AG08396 (cell line): ENCODE measurements around the gene ARSK.

Experiments
- DNase-seq: peaks from one replicate; pipeline ENCODE4 v3.0.0; 2012; ENCODE audit warnings: low spot score, mixed read lengths

The ARSK gene

GRCh38 chr5:95563367-95563766 lies 8.5 kb downstream of the ARSK start:
- no peak for DNase-seq

GRCh38 chr5:95564450-95564849 lies 9.5 kb downstream of the ARSK start:
- DNase-seq, result no peak

- DNase-seq, result peak; percentile 27
These were observed 10.5 kb downstream of the ARSK start for GRCh38 chr5:95565280-95565920.

GRCh38 chr5:95572016-95572415 lies 17.1 kb downstream of the ARSK start:
- no peak for DNase-seq

- no peak for DNase-seq
These were observed 26.7 kb downstream of the ARSK start for GRCh38 chr5:95581576-95581975.

- no peak for DNase-seq
These were observed 29.1 kb downstream of the ARSK start for GRCh38 chr5:95583992-95584391.

- DNase-seq, result no peak
These were observed 36.0 kb downstream of the ARSK start for GRCh38 chr5:95590880-95591279.

GRCh38 chr5:95591490-95591901 lies 36.6 kb downstream of the ARSK start:
- peak; percentile 52 for DNase-seq

- no peak for DNase-seq
These were observed 40.5 kb downstream of the ARSK start for GRCh38 chr5:95595289-95595931.

- DNase-seq, result no peak
These were observed 44.4 kb downstream of the ARSK start for GRCh38 chr5:95599252-95599651.

- DNase-seq, result peak; percentile 28
These were observed 45.7 kb downstream of the ARSK start for GRCh38 chr5:95600557-95600956.

GRCh38 chr5:95605786-95606185 lies 50.9 kb downstream of the ARSK start:
- no peak for DNase-seq

- DNase-seq, result no peak
These were observed 51.5 kb downstream of the ARSK start for GRCh38 chr5:95606419-95606818.

- DNase-seq, result no peak
These were observed 54.8 kb downstream of the ARSK start for GRCh38 chr5:95609711-95610110.

GRCh38 chr5:95610546-95610945 lies 55.6 kb downstream of the ARSK start:
- no peak for DNase-seq

- DNase-seq, result no peak
These were observed 56.5 kb downstream of the ARSK start for GRCh38 chr5:95611396-95611795.

GRCh38 chr5:95613514-95613913 lies 58.6 kb downstream of the ARSK start:
- DNase-seq, result no peak

- no peak for DNase-seq
These were observed 60.2 kb downstream of the ARSK start for GRCh38 chr5:95615164-95615467.

- DNase-seq, result no peak
These were observed 62.2 kb downstream of the ARSK start for GRCh38 chr5:95617057-95617456.

- DNase-seq, result no peak
These were observed 64.2 kb downstream of the ARSK start for GRCh38 chr5:95619096-95619495.

GRCh38 chr5:95619514-95620029 lies 64.7 kb downstream of the ARSK start:
- DNase-seq, result no peak

GRCh38 chr5:95620030-95620869 lies 65.3 kb downstream of the ARSK start, which contains the start of gene GPR150:
Gene GPR150, plus strand, starts transcription at chr5:95620087. Its CDS starts 189 bp downstream, at chr5:95620276.
- DNase-seq, result peak; percentile 75
